HEK293 (cell line): Measurements from ENCODE around the gene PPM1N.

Experiments
- CTCF ChIA-PET: fragments of 350-600 bp; formaldehyde crosslinking; extraction: SDS; loops from one replicate; lab custom pipeline; 2021; ENCODE audit warnings: antibody characterized with exemption; lab: Yijun Ruan, JAX
- POLR2A ChIA-PET: fragments of 300-600 bp; formaldehyde crosslinking; extraction: SDS; loops from one replicate; lab custom pipeline; 2020; ENCODE audit warnings: antibody characterized with exemption, inconsistent platforms; lab: Yijun Ruan, JAX
- H3K27ac ChIP-seq: fragments of 200-500 bp; sonication (Bioruptor generic); 2 replicates; pipeline ENCODE4 v1.5.1; 2014; ENCODE audit warnings: low read depth, low read length, control low read depth, inconsistent platforms; ENCODE audit errors: extremely low read depth
- H3K36me3 ChIP-seq, 2 experiments: fragments of 200-500 bp in 1 of 2; sonication (Bioruptor generic) in 1 of 2; 1 replicate in 1 of 2; 2 replicates in 1 of 2; pipeline ENCODE4 v1.5.1; 2014 to 2017; ENCODE audit warnings: inconsistent platforms in 2 of 2, low read length in 2 of 2; ENCODE audit not compliant: control insufficient read depth in 2 of 2, insufficient read depth in 1 of 2
- H3K4me1 ChIP-seq: fragments of 200-500 bp; sonication (Bioruptor generic); 2 replicates; pipeline ENCODE4 v1.5.1; 2014; ENCODE audit warnings: mild to moderate bottlenecking, low read length, inconsistent platforms; ENCODE audit not compliant: control insufficient read depth, insufficient read depth
- H3K4me3 ChIP-seq: 2 replicates; pipeline ENCODE4 v1.5.1; 2011; ENCODE audit warnings: low read depth, mild to moderate bottlenecking, control low read depth, low read length, moderate library complexity
- H3K9me3 ChIP-seq: fragments of 200-500 bp; sonication (Bioruptor generic); 2 replicates; pipeline ENCODE4 v1.5.1; 2014; ENCODE audit warnings: low read depth, low read length, inconsistent platforms; ENCODE audit not compliant: control insufficient read depth, insufficient read depth
- BCL11B ChIP-seq: fragments of 450-650 bp; formaldehyde crosslinking; IDR thresholded peaks from 2 replicates; pipeline ENCODE4 v1.5.1; 2016; ENCODE audit warnings: low read depth, missing biosample characterization, missing genetic modification characterization
- GLIS2 ChIP-seq: fragments of 450-650 bp; formaldehyde crosslinking; IDR thresholded peaks from 2 replicates; pipeline ENCODE4 v1.5.1; 2016; ENCODE audit warnings: missing biosample characterization, missing genetic modification characterization
- TCF7L2 ChIP-seq: IDR thresholded peaks from 2 replicates; pipeline ENCODE4 v1.6.1; 2011; ENCODE audit warnings: low read depth, mild to moderate bottlenecking, inconsistent platforms, low read length, moderate library complexity, borderline replicate concordance
- TRIM28 ChIP-seq: IDR thresholded peaks from 2 replicates; pipeline ENCODE4 v1.6.1; 2011; ENCODE audit warnings: low read length, control low read depth, borderline replicate concordance
- TSHZ1 ChIP-seq: fragments of 450-650 bp; formaldehyde crosslinking; IDR thresholded peaks from 2 replicates; pipeline ENCODE4 v1.5.1; 2016; ENCODE audit warnings: missing biosample characterization, missing genetic modification characterization, borderline replicate concordance
- YY2 ChIP-seq: fragments of 450-650 bp; formaldehyde crosslinking; IDR thresholded peaks from 2 replicates; pipeline ENCODE4 v1.5.1; 2016; ENCODE audit warnings: missing biosample characterization, missing genetic modification characterization
- ZBTB21 ChIP-seq: fragments of 450-650 bp; formaldehyde crosslinking; IDR thresholded peaks from 2 replicates; pipeline ENCODE4 v1.5.1; 2017; ENCODE audit warnings: missing biosample characterization, missing genetic modification characterization
- ZBTB49 ChIP-seq: fragments of 450-650 bp; formaldehyde crosslinking; IDR thresholded peaks from 2 replicates; pipeline ENCODE4 v1.5.1; 2016; ENCODE audit warnings: missing biosample characterization, missing genetic modification characterization, low read depth
- ZFP37 ChIP-seq: fragments of 450-650 bp; formaldehyde crosslinking; IDR thresholded peaks from 2 replicates; pipeline ENCODE4 v1.5.1; 2016; ENCODE audit warnings: missing biosample characterization, missing genetic modification characterization
- ZNF184 ChIP-seq: fragments of 450-650 bp; IDR thresholded peaks from 2 replicates; pipeline ENCODE4 v1.5.1; 2018; ENCODE audit warnings: missing biosample characterization, mild to moderate bottlenecking, missing genetic modification characterization
- ZNF211 ChIP-seq: fragments of 450-650 bp; formaldehyde crosslinking; IDR thresholded peaks from 2 replicates; pipeline ENCODE4 v1.5.1; 2016; ENCODE audit warnings: low read depth, missing biosample characterization, missing genetic modification characterization
- ZNF239 ChIP-seq: fragments of 450-650 bp; formaldehyde crosslinking; IDR thresholded peaks from 2 replicates; pipeline ENCODE4 v1.5.1; 2016; ENCODE audit warnings: missing biosample characterization, missing genetic modification characterization
- ZNF335 ChIP-seq: fragments of 450-650 bp; formaldehyde crosslinking; conservative IDR thresholded peaks from 2 replicates; pipeline ENCODE4 v1.5.1; 2016; ENCODE audit warnings: missing biosample characterization, missing genetic modification characterization
- ZNF341 ChIP-seq: fragments of 450-650 bp; formaldehyde crosslinking; IDR thresholded peaks from 2 replicates; pipeline ENCODE4; 2016; ENCODE audit warnings: low read depth, missing biosample characterization, missing genetic modification characterization
- ZNF398 ChIP-seq: fragments of 450-650 bp; formaldehyde crosslinking; IDR thresholded peaks from 2 replicates; pipeline ENCODE4 v1.5.1; 2017; ENCODE audit warnings: missing biosample characterization, missing genetic modification characterization
- ZNF416 ChIP-seq: fragments of 450-650 bp; formaldehyde crosslinking; IDR thresholded peaks from 2 replicates; pipeline ENCODE4 v1.5.1; 2016; ENCODE audit warnings: missing biosample characterization, missing genetic modification characterization
- ZNF48 ChIP-seq: fragments of 450-650 bp; formaldehyde crosslinking; IDR thresholded peaks from 2 replicates; pipeline ENCODE4 v1.5.1; 2016; ENCODE audit warnings: missing biosample characterization, missing genetic modification characterization
- ZNF530 ChIP-seq: fragments of 450-650 bp; formaldehyde crosslinking; IDR thresholded peaks from 2 replicates; pipeline ENCODE4 v1.5.1; 2016; ENCODE audit warnings: low read depth, missing biosample characterization, missing genetic modification characterization
- ZNF580 ChIP-seq: fragments of 450-650 bp; formaldehyde crosslinking; IDR thresholded peaks from 2 replicates; pipeline ENCODE4 v1.5.1; 2016; ENCODE audit warnings: missing biosample characterization, missing genetic modification characterization
- ZNF664 ChIP-seq: fragments of 450-650 bp; formaldehyde crosslinking; IDR thresholded peaks from 2 replicates; pipeline ENCODE4 v1.5.1; 2016; ENCODE audit warnings: missing biosample characterization, missing genetic modification characterization
- ZNF768 ChIP-seq: fragments of 450-650 bp; formaldehyde crosslinking; IDR thresholded peaks from 2 replicates; pipeline ENCODE4 v1.5.1; 2018; ENCODE audit warnings: missing biosample characterization, mild to moderate bottlenecking, missing genetic modification characterization
- ZSCAN4 ChIP-seq: fragments of 450-650 bp; formaldehyde crosslinking; IDR thresholded peaks from 2 replicates; pipeline ENCODE4 v1.5.1; 2017; ENCODE audit warnings: missing biosample characterization, missing genetic modification characterization

PPM1N gene

GRCh38 chr19:45464274-45464673 is 34.0 kb upstream of the PPM1N start:
- no peaks in the 10 kb centered on the region; a peak in 1 of 3 replicates for H3K36me3 ChIP-seq
- H3K4me3 ChIP-seq = no peak overlapping the region
- ChIA-PET POLR2A (no interaction called here), CTCF (interaction anchor here (0.7 to 4.8 kb wide), 5 partner anchors 14 to 24 kb away, joined by 3 to 33 read pairs (median 4); no protein-coding TSS in a partner anchor)
- TF ChIP-seq ZNF768 (tag by site-specific recombination) (peak; percentile 91), ZNF184 (tag by site-specific recombination) (no peak), ZNF341 (tag by site-specific recombination) (no peak), YY2 (no peak), ZBTB49 (tag by site-specific recombination) (no peak), TRIM28 (no peak), ZNF416 (tag by site-specific recombination) (no peak), ZBTB21 (tag by site-specific recombination) (no peak), ZNF664 (tag by site-specific recombination) (no peak), ZNF580 (tag by site-specific recombination) (0 out of 2 replicates have a peak, but pooled peaks have one; percentile 32), ZNF211 (tag by site-specific recombination) (no peak), ZFP37 (tag by site-specific recombination) (no peak), BCL11B (tag by site-specific recombination) (no peak)
- H3K9me3 ChIP-seq = no peaks in the 10 kb centered on the region
- peaks cover 5% of the 10 kb centered on the region; the same call in 1 of the 2 replicates for H3K4me1 ChIP-seq
- no peak overlapping the region for H3K27ac ChIP-seq

GRCh38 chr19:45464852-45465441 is 33.3 kb upstream of the PPM1N start:
- no peak overlapping the region for H3K4me3 ChIP-seq
- H3K27ac ChIP-seq = no peak overlapping the region
- ChIA-PET POLR2A (no interaction called here), CTCF (interaction anchor here (0.6 to 4.8 kb wide), 6 partner anchors 13 to 63 kb away, joined by 3 to 33 read pairs (median 4); no protein-coding TSS in a partner anchor)
- no peaks in the 10 kb centered on the region for H3K36me3 ChIP-seq
- TF ChIP-seq ZNF530 (no peak), GLIS2 (tag by site-specific recombination) (0 out of 2 replicates have a peak, but pooled peaks have one; percentile 25), ZSCAN4 (tag by site-specific recombination) (peak; percentile 70)
- peaks cover 5% of the 10 kb centered on the region; the same call in 1 of the 2 replicates for H3K4me1 ChIP-seq
- H3K9me3 ChIP-seq = no peaks in the 10 kb centered on the region

- CTCF ChIA-PET = interaction anchor here (0.6 to 7.6 kb wide), 9 partner anchors 11 to 296 kb away, joined by 3 to 86 read pairs (median 3); partner anchors contain the start of gene GIPR
- H3K27ac ChIP-seq = no peak overlapping the region
- peak overlapping the region; percentile 38 for H3K4me3 ChIP-seq
- POLR2A ChIA-PET = interaction anchor here (1.0 to 3.1 kb wide), 11 partner anchors 9 to 202 kb away, joined by 3 to 52 read pairs (median 6); no protein-coding TSS in a partner anchor
- H3K9me3 ChIP-seq = no peaks in the 10 kb centered on the region
- no peaks in the 10 kb centered on the region for H3K36me3 ChIP-seq
- peaks cover 5% of the 10 kb centered on the region; the same call in 1 of the 2 replicates for H3K4me1 ChIP-seq
- no peak for TF ChIP-seq ZNF398 (tag by site-specific recombination)
- no peak for TF ChIP-seq TRIM28
- no peak for TF ChIP-seq TSHZ1 (tag by site-specific recombination)
- no peak for TF ChIP-seq TCF7L2
- no peak for TF ChIP-seq ZNF239 (tag by site-specific recombination)
- peak; percentile 85 for TF ChIP-seq ZNF335 (tag by site-specific recombination)
- TF ChIP-seq ZNF48 (tag by site-specific recombination) = no peak
Measured at GRCh38 chr19:45467115-45467455, 31.2 kb upstream of the PPM1N start.
